ENCODE data around the gene RELA. TPM values are rescaled to one million over a fixed set of nuclear protein-coding genes. Genes with fewer than 3 reads are reported as not detected.

The RELA gene
- total and polyA plus RNA-seq, 3 experiments from 2014 or later: 76.0 to 89.7 (median 87.3) TPM

DNA sequence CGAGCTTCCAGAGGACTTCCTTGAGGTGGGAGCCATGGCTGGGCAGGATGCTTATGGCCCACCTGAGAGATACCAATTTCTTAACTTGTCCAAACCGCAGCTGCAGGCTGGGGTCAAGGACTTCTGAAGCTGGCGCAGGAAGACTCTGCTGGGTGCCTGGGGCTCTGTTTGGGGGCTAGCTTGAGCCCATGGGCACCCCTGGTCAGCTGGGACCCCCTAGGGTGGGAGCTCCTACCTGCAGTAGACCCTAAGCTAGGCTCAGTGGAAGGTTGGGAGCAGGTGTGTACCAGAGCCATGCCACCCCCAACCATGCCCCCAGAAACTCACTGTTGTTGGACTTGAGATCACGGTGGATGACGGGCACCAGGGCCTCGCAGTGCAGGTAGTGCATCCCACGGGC is 50.0 kb downstream of the RELA start:
- H3K9me3 Mint-ChIP-seq: no peaks in the 10 kb centered on the region

DNA sequence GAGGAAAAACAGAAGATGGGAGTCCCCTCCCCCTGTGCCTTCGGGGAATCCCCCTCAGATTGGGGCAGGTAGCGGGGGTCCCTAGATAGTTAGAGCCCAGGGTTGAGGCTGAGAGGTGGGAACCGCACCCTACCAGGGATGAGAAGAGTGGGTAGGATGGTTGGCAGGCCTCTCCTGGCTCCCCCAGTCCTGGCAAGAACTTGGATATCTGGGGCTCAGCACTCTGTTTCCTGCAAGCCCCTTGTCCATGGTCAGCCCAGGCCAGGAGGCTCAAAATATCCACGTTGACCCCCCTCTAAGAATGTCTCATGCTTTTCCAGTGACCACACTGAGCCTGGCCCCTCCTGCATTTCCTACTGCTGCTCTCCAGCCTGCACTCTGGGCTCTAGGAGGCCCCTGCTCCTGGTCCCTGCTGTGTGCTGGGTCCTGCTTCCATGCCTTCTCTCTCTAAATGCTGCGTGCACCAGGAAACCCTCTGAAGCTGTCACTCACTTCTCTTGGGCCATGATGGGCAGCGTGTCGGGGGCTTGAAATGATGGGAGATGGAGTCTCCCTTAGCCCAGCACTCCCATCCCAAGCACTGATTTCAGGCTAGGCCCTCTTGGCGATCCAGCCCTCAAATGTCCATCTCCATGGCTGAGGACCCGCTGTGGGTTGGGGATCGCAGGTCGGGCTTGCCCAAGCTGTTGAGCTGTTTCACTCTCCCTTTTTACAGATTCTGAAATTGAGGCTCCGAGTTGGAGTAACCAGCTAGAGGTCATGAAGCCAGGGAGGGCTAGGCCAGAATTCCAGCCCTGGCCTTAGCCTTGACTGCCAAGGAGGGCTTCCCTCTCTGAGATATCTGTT is 50.7 kb downstream of the RELA start:
- peak overlapping the region; percentile 43 for H3K27ac ChIP-seq (ENCODE audit: low read depth, low read length)
- no peak for DNase-seq
- Mint-ChIP-seq H3K27ac (peak overlapping the region; percentile 83 to 99 (median 95)), H3K9me3 (no peaks in the 10 kb centered on the region), H3K4me1 (peaks cover 42 to 64% (median 48%) of the 10 kb centered on the region in 3 donors), H3K36me3 (peaks cover 0 to 65% (median 0%) of the 10 kb centered on the region in 3 donors), H3K27me3 (no peaks in the 10 kb centered on the region), H3K4me3 (peak overlapping the region; percentile 83 to 98 (median 90))
- no peaks in the 10 kb centered on the region for H3K9me3 ChIP-seq (ENCODE audit: low read length)
- H3K4me1 ChIP-seq (ENCODE audit: insufficient read depth, low read length): peaks cover 43% of the 10 kb centered on the region
- H3K36me3 ChIP-seq (ENCODE audit: insufficient read depth, low read length): peaks cover 2% of the 10 kb centered on the region
- ChIA-PET CTCF (interaction anchor here (1.0 to 2.2 kb wide), 4 partner anchors 24 to 490 kb away, joined by 3 to 6 read pairs (median 4); partner anchors contain the start of genes FAU and MRPL49), POLR2A (no interaction called here)
- peak overlapping the region; percentile 93 for H3K4me3 ChIP-seq (ENCODE audit: low read length)
- H3K27me3 ChIP-seq (ENCODE audit: insufficient read depth, low read length, poor library complexity, severe bottlenecking): no peaks in the 10 kb centered on the region

More for the DNA sequence above, 50.0 kb downstream of the RELA start:
- DNase-seq: no peak
- H3K27me3 ChIP-seq (ENCODE audit: insufficient read depth, low read length, poor library complexity, severe bottlenecking): no peaks in the 10 kb centered on the region
- Mint-ChIP-seq H3K4me3 (peak overlapping the region; percentile 83 to 98 (median 90)), H3K36me3 (peaks cover 0 to 65% (median 0%) of the 10 kb centered on the region in 3 donors), H3K4me1 (peaks cover 43 to 71% (median 54%) of the 10 kb centered on the region in 3 donors), H3K27me3 (no peaks in the 10 kb centered on the region), H3K27ac (peak overlapping the region; percentile 83 to 99 (median 94))
- no peaks in the 10 kb centered on the region for H3K9me3 ChIP-seq (ENCODE audit: low read length)
- peaks cover 50% of the 10 kb centered on the region for H3K4me1 ChIP-seq (ENCODE audit: insufficient read depth, low read length)
- peak overlapping the region; percentile 91 for H3K27ac ChIP-seq (ENCODE audit: low read depth, low read length)
- CTCF ChIA-PET: interaction anchor here (1.0 to 1.3 kb wide), 4 partner anchors 19 to 490 kb away, joined by 3 to 5 read pairs (median 3); partner anchors contain the start of genes FAU and MRPL49
- H3K36me3 ChIP-seq (ENCODE audit: insufficient read depth, low read length): peaks cover 6% of the 10 kb centered on the region
- H3K4me3 ChIP-seq (ENCODE audit: low read length): peak overlapping the region; percentile 93
- POLR2A ChIA-PET: interaction anchor here (1.0 to 1.7 kb wide), 2 partner anchors 19 to 35 kb away, joined by 3 to 8 read pairs; no protein-coding TSS in a partner anchor

DNA sequence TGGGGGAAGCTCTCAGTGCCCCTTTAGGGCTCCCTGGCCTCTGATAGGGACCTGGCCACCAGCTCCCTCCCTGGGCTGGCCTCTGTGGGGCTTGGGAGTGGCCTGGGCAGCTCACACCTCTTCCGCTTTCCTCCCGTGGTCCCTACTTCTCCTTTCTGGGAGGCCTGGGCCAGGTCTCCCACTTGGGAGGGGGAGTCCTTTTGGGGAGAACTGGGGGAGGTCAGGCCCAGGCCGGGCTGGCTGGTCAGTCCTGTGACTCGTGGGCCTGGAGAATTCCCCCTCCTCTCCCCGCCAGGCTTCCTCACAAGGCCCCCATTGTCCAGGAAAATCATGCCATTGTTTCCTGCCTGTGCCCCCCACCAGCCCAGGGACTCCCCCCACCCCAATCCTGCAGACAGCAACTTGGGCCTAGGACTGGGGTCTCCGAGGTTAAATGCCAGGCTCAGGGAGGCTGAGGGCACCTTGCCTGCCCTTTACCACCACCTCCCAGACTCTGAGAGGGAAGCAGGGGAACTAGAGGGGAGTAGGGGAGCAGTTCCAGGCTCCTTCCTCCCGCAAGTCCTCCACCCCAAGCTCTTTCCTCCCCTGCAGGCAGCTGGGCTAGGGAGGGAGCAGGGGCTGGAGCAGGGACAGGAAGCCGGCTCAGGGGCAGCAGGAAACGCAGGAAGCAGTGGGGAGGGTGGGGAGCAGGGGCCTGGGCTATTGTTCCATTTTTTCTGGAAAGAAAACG is 51.5 kb downstream of the RELA start:
- Mint-ChIP-seq H3K27me3 (no peaks in the 10 kb centered on the region), H3K4me3 (peak overlapping the region in 4 of 7 donors; percentile 12 to 39 (median 31)), H3K27ac (peak overlapping the region; percentile 19 to 99 (median 84)), H3K36me3 (peaks cover 0 to 65% (median 0%) of the 10 kb centered on the region in 3 donors), H3K4me1 (peaks cover 34 to 56% (median 41%) of the 10 kb centered on the region in 3 donors), H3K9me3 (no peaks in the 10 kb centered on the region)
- DNase-seq: no peak
- ChIA-PET POLR2A (no interaction called here), CTCF (interaction anchor here (0.7 to 2.2 kb wide), 3 partner anchors 15 to 71 kb away, joined by 3 to 6 read pairs (median 4); no protein-coding TSS in a partner anchor)
- no peak overlapping the region for H3K4me3 ChIP-seq (ENCODE audit: low read length)
- peak overlapping the region; percentile 43 for H3K27ac ChIP-seq (ENCODE audit: low read depth, low read length)
- H3K9me3 ChIP-seq (ENCODE audit: low read length): no peaks in the 10 kb centered on the region
- H3K27me3 ChIP-seq (ENCODE audit: insufficient read depth, low read length, poor library complexity, severe bottlenecking): no peaks in the 10 kb centered on the region
- H3K36me3 ChIP-seq (ENCODE audit: insufficient read depth, low read length): no peaks in the 10 kb centered on the region
- H3K4me1 ChIP-seq (ENCODE audit: insufficient read depth, low read length): peaks cover 35% of the 10 kb centered on the region

DNA sequence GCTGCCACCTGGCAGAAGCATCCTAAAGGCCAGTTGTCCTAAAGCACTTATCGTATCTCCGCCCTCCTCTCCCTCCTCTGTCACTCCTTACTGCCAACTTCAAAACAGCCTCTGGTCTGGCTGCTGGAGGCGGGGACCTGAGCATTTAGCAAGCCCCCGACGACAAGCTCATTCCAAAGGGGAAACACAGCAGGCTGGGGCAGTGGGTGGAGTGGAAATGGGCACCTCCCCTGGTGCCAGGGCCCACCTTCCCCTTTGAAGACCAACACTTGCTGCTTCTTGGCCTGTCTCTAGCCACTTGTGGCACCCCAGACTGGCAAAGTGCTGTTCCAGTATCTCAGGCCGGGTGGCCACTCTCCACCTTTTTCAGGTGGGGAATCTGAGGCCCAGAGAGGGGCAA is 52.3 kb downstream of the RELA start:
- Mint-ChIP-seq H3K9me3 (no peaks in the 10 kb centered on the region), H3K27ac (peak overlapping the region; percentile 49 to 97 (median 83)), H3K36me3 (peaks cover 0 to 69% (median 0%) of the 10 kb centered on the region in 3 donors), H3K27me3 (no peaks in the 10 kb centered on the region), H3K4me1 (peaks cover 34 to 56% (median 39%) of the 10 kb centered on the region in 3 donors), H3K4me3 (peak overlapping the region in 4 of 7 donors; percentile 4 to 47 (median 29))
- Histone ChIP-seq H3K27me3 (ENCODE audit: insufficient read depth, low read length, poor library complexity, severe bottlenecking) (no peaks in the 10 kb centered on the region), H3K4me3 (ENCODE audit: low read length) (no peak overlapping the region), H3K9me3 (ENCODE audit: low read length) (no peaks in the 10 kb centered on the region), H3K4me1 (ENCODE audit: insufficient read depth, low read length) (peaks cover 35% of the 10 kb centered on the region), H3K27ac (ENCODE audit: low read depth, low read length) (peak overlapping the region; percentile 43), H3K36me3 (ENCODE audit: insufficient read depth, low read length) (peaks cover 7% of the 10 kb centered on the region)
- POLR2A ChIA-PET: no interaction called here
- CTCF ChIA-PET: interaction anchor here (0.7 to 2.2 kb wide), 3 partner anchors 16 to 70 kb away, joined by 3 to 6 read pairs (median 4); no protein-coding TSS in a partner anchor
- no peak for DNase-seq

DNA sequence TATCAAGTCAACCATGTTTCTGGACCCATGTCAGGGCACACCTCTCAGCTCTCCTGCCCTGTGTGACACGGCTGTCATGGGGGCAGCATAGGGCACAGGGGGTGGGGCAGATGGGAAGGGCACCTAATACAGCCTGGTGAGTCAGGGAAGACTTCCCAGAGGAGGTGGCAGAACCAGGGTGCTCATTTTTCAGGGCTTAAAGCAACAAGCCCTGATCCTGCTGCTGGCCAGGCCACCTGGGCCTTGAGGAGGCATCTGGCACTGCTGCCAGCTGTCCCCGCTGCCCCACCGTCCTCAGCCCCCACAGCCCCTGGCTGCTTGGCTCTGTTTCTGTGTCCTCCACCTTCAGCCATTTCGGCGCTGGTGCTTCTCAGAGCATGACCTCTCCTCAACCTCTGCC is 53.1 kb downstream of the RELA start:
- Mint-ChIP-seq H3K36me3 (peaks cover 0 to 72% (median 0%) of the 10 kb centered on the region in 3 donors), H3K9me3 (no peaks in the 10 kb centered on the region), H3K27ac (peak overlapping the region; percentile 19 to 93 (median 72)), H3K27me3 (no peaks in the 10 kb centered on the region), H3K4me1 (peaks cover 34 to 56% (median 39%) of the 10 kb centered on the region in 3 donors), H3K4me3 (peak overlapping the region in 3 of 7 donors; percentile 4 to 47 (median 35))
- H3K27me3 ChIP-seq (ENCODE audit: insufficient read depth, low read length, poor library complexity, severe bottlenecking): no peaks in the 10 kb centered on the region
- peaks cover 35% of the 10 kb centered on the region for H3K4me1 ChIP-seq (ENCODE audit: insufficient read depth, low read length)
- DNase-seq: no peak
- POLR2A ChIA-PET: no interaction called here
- no peaks in the 10 kb centered on the region for H3K9me3 ChIP-seq (ENCODE audit: low read length)
- H3K36me3 ChIP-seq (ENCODE audit: insufficient read depth, low read length): peaks cover 14% of the 10 kb centered on the region
- H3K4me3 ChIP-seq (ENCODE audit: low read length): no peak overlapping the region
- no peak overlapping the region for H3K27ac ChIP-seq (ENCODE audit: low read depth, low read length)
- CTCF ChIA-PET: interaction anchor here (1.1 to 2.2 kb wide), 3 partner anchors 22 to 69 kb away, joined by 3 to 6 read pairs (median 4); no protein-coding TSS in a partner anchor

DNA sequence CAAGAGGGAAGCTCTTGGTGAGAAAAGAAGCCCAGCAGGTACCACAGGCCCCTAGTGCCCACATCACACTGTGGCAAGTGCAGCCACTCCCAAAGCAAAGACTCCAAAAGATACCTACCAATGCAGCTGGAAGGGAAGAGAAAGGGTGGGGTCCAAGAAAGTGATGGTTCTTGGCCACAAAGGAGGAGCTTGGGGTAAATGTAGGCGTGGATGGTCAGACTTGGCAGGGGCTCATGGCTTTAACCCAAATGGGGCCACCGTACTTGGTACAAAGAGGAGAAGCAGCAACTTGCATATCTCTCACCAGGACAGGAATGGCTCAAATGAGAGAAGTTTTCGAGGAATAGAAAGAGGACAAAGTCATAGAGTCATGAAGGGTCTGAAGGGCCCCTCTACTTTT is 53.5 kb downstream of the RELA start:
- Mint-ChIP-seq H3K27me3 (no peaks in the 10 kb centered on the region), H3K36me3 (peaks cover 0 to 73% (median 0%) of the 10 kb centered on the region in 3 donors), H3K4me3 (peak overlapping the region in 3 of 7 donors; percentile 29 to 47 (median 44)), H3K4me1 (peaks cover 34 to 54% (median 39%) of the 10 kb centered on the region in 3 donors), H3K9me3 (no peaks in the 10 kb centered on the region), H3K27ac (peak overlapping the region in 6 of 8 donors; percentile 47 to 82 (median 66))
- H3K9me3 ChIP-seq (ENCODE audit: low read length): no peaks in the 10 kb centered on the region
- ChIA-PET CTCF (interaction anchor here (1.1 to 1.5 kb wide), 2 partner anchors 21 to 69 kb away, joined by 3 to 4 read pairs; no protein-coding TSS in a partner anchor), POLR2A (no interaction called here)
- no peak for DNase-seq
- no peak overlapping the region for H3K4me3 ChIP-seq (ENCODE audit: low read length)
- peaks cover 35% of the 10 kb centered on the region for H3K4me1 ChIP-seq (ENCODE audit: insufficient read depth, low read length)
- no peaks in the 10 kb centered on the region for H3K27me3 ChIP-seq (ENCODE audit: insufficient read depth, low read length, poor library complexity, severe bottlenecking)
- peaks cover 14% of the 10 kb centered on the region for H3K36me3 ChIP-seq (ENCODE audit: insufficient read depth, low read length)
- no peak overlapping the region for H3K27ac ChIP-seq (ENCODE audit: low read depth, low read length)

DNA sequence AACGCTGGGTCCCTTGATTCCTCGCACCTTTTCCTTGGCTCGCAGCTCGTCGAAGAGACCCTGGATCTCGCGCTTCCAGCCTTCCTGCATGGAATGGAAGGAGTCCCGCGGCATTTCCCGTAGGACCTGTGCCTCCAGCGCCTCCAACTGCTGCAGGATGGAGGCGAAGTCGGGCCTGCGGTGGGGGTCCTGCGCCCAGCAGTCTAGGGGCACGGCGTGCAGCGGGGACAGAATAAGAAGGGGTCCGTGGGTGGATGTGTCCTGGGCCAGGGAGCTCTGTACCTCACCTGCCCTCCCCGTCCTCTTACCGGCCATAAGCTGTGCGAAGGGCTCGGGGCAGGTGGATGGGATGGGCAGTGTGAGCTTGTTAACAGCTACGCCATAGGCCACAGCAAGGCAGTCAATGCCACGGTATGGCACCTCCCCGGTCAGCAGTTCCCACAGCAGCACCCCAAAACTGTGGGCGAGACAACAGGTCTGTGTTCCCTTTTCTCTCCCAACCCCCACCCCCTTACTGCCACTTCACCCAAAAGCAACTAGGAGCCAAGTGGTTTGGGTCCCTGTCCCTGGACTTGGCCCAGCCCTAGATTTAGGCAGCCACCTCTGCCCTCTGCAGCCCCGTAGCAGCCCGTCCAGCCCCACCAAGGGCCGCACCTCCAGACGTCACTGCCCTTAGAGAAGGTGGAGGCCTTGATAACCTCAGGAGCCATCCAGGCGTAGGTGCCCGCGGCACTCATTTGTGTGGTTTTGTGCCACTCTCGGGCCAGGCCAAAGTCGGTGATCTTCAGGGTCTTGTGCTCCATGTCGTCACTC is 54.9 kb downstream of the RELA start:
- no peaks in the 10 kb centered on the region for H3K9me3 ChIP-seq (ENCODE audit: low read length)
- peaks cover 14% of the 10 kb centered on the region for H3K36me3 ChIP-seq (ENCODE audit: insufficient read depth, low read length)
- H3K4me1 ChIP-seq (ENCODE audit: insufficient read depth, low read length): peaks cover 30% of the 10 kb centered on the region
- Mint-ChIP-seq H3K4me1 (peaks cover 27 to 42% (median 35%) of the 10 kb centered on the region in 3 donors), H3K27me3 (no peaks in the 10 kb centered on the region), H3K36me3 (peaks cover 0 to 84% (median 0%) of the 10 kb centered on the region in 3 donors), H3K9me3 (no peaks in the 10 kb centered on the region), H3K27ac (peak overlapping the region in 2 of 8 donors; percentile 51 to 56), H3K4me3 (peak overlapping the region in 1 of 7 donors; percentile 76)
- no peak for DNase-seq
- no peak overlapping the region for H3K27ac ChIP-seq (ENCODE audit: low read depth, low read length)
- no peaks in the 10 kb centered on the region for H3K27me3 ChIP-seq (ENCODE audit: insufficient read depth, low read length, poor library complexity, severe bottlenecking)
- ChIA-PET CTCF (interaction anchor here (2.0 kb wide), 1 partner anchor 14 kb away, joined by 8 read pairs; no protein-coding TSS in a partner anchor), POLR2A (no interaction called here)
- H3K4me3 ChIP-seq (ENCODE audit: low read length): no peak overlapping the region

All from CD8-positive, alpha-beta memory T cell (primary cell).